ENCODE measurements around the gene RPGR.

Gene RPGR

GRCh38 chrX:38221391-38221929, 105.8 kb downstream of the RPGR start:
- H3K4me3 ChIP-seq (ENCODE audit: low read length, poor library complexity, severe bottlenecking): no peak overlapping the region
- no peaks in the 10 kb centered on the region for H3F3A ChIP-seq (ENCODE audit: low read depth)
- TF ChIP-seq EZH2phosphoT487 (IDR thresholded peaks at IDR 0.05; ENCODE audit: borderline replicate concordance): no peak
- H4K20me1 ChIP-seq (ENCODE audit: insufficient read depth, low read length, poor library complexity, severe bottlenecking): no peaks in the 10 kb centered on the region
- H3K9me2 ChIP-seq (replicated peaks; ENCODE audit: low read depth, low read length): no peaks in the 10 kb centered on the region
- no peaks in the 10 kb centered on the region for H3K79me2 ChIP-seq (ENCODE audit: insufficient read depth, low read length)
- H3K4me1 ChIP-seq (ENCODE audit: insufficient read depth, low read length, poor library complexity, severe bottlenecking): no peaks in the 10 kb centered on the region
- H3K9ac ChIP-seq (ENCODE audit: low read depth, low read length, poor library complexity, severe bottlenecking): no peak overlapping the region
- no peaks in the 10 kb centered on the region for H3K36me3 ChIP-seq (ENCODE audit: insufficient read depth, low read length)
- H3K4me2 ChIP-seq (ENCODE audit: low read depth, low read length, poor library complexity, severe bottlenecking): peak overlapping the region; percentile 93
- H2AFZ ChIP-seq (ENCODE audit: low read length): no peak overlapping the region
- H3K9me3 ChIP-seq (ENCODE audit: insufficient read depth, low read depth, low read length): no peaks in the 10 kb centered on the region
- H3K27me3 ChIP-seq (ENCODE audit: insufficient read depth, low read length, poor library complexity, severe bottlenecking): peaks cover 4% of the 10 kb centered on the region

GRCh38 chrX:38220415-38221390, 106.6 kb downstream of the RPGR start, which contains the start of gene SRPX:
Gene SRPX, minus strand, starts transcription at chrX:38220871. Its CDS starts 79 bp downstream, at chrX:38220792.
- Histone ChIP-seq H3K36me3 (ENCODE audit: insufficient read depth, low read length) (no peaks in the 10 kb centered on the region), H3K4me1 (ENCODE audit: insufficient read depth, low read length, poor library complexity, severe bottlenecking) (no peaks in the 10 kb centered on the region), H3K9me3 (ENCODE audit: insufficient read depth, low read depth, low read length) (no peaks in the 10 kb centered on the region), H3K9ac (ENCODE audit: low read depth, low read length, poor library complexity, severe bottlenecking) (peak within 1 kb of the TSS; percentile 21), H3K4me3 (ENCODE audit: low read length, poor library complexity, severe bottlenecking) (peak within 1 kb of the TSS; percentile 67), H4K20me1 (ENCODE audit: insufficient read depth, low read length, poor library complexity, severe bottlenecking) (no peaks in the 10 kb centered on the region), H3K9me2 (replicated peaks; ENCODE audit: low read depth, low read length) (no peaks in the 10 kb centered on the region), H3F3A (ENCODE audit: low read depth) (no peaks in the 10 kb centered on the region), H2AFZ (ENCODE audit: low read length) (peak within 1 kb of the TSS; percentile 82), H3K4me2 (ENCODE audit: low read depth, low read length, poor library complexity, severe bottlenecking) (peak within 1 kb of the TSS; percentile 93), H3K27me3 (ENCODE audit: insufficient read depth, low read length, poor library complexity, severe bottlenecking) (peaks cover 4% of the 10 kb centered on the region), H3K79me2 (ENCODE audit: insufficient read depth, low read length) (no peaks in the 10 kb centered on the region)
- TF ChIP-seq EZH2phosphoT487 (IDR thresholded peaks at IDR 0.05; ENCODE audit: borderline replicate concordance): no peak
- TF ChIP-seq, protein P1, sequence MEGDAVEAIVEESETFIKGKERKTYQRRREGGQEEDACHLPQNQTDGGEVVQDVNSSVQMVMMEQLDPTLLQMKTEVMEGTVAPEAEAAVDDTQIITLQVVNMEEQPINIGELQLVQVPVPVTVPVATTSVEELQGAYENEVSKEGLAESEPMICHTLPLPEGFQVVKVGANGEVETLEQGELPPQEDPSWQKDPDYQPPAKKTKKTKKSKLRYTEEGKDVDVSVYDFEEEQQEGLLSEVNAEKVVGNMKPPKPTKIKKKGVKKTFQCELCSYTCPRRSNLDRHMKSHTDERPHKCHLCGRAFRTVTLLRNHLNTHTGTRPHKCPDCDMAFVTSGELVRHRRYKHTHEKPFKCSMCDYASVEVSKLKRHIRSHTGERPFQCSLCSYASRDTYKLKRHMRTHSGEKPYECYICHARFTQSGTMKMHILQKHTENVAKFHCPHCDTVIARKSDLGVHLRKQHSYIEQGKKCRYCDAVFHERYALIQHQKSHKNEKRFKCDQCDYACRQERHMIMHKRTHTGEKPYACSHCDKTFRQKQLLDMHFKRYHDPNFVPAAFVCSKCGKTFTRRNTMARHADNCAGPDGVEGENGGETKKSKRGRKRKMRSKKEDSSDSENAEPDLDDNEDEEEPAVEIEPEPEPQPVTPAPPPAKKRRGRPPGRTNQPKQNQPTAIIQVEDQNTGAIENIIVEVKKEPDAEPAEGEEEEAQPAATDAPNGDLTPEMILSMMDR (conservative IDR thresholded peaks at IDR 0.05; ENCODE audit: low read length): no peak

GRCh38 chrX:38220024-38220414, 107.3 kb downstream of the RPGR start:
- Histone ChIP-seq H4K20me1 (ENCODE audit: insufficient read depth, low read length, poor library complexity, severe bottlenecking) (no peaks in the 10 kb centered on the region), H3K4me2 (ENCODE audit: low read depth, low read length, poor library complexity, severe bottlenecking) (peak overlapping the region; percentile 93), H3F3A (ENCODE audit: low read depth) (no peaks in the 10 kb centered on the region), H3K9me3 (ENCODE audit: insufficient read depth, low read depth, low read length) (no peaks in the 10 kb centered on the region), H3K27me3 (ENCODE audit: insufficient read depth, low read length, poor library complexity, severe bottlenecking) (peaks cover 4% of the 10 kb centered on the region), H3K36me3 (ENCODE audit: insufficient read depth, low read length) (no peaks in the 10 kb centered on the region), H3K79me2 (ENCODE audit: insufficient read depth, low read length) (no peaks in the 10 kb centered on the region), H3K4me3 (ENCODE audit: low read length, poor library complexity, severe bottlenecking) (peak overlapping the region; percentile 67), H3K9ac (ENCODE audit: low read depth, low read length, poor library complexity, severe bottlenecking) (peak overlapping the region; percentile 21), H3K4me1 (ENCODE audit: insufficient read depth, low read length, poor library complexity, severe bottlenecking) (no peaks in the 10 kb centered on the region), H2AFZ (ENCODE audit: low read length) (peak overlapping the region; percentile 82), H3K9me2 (replicated peaks; ENCODE audit: low read depth, low read length) (no peaks in the 10 kb centered on the region)
- TF ChIP-seq EZH2phosphoT487 (IDR thresholded peaks at IDR 0.05; ENCODE audit: borderline replicate concordance): no peak
- TF ChIP-seq, protein P1 (conservative IDR thresholded peaks at IDR 0.05; ENCODE audit: low read length): peak; percentile 45
